ENCODE measurements around the gene KLHL6. TPM values are rescaled to one million over a fixed set of nuclear protein-coding genes. Genes with fewer than 3 reads are reported as not detected.

KLHL6 gene
- total and polyA plus RNA-seq, 2 of the 13 experiments (the other 11 are each of a cell fraction or from before 2014, with no cell fraction given), result not detected

DNA sequence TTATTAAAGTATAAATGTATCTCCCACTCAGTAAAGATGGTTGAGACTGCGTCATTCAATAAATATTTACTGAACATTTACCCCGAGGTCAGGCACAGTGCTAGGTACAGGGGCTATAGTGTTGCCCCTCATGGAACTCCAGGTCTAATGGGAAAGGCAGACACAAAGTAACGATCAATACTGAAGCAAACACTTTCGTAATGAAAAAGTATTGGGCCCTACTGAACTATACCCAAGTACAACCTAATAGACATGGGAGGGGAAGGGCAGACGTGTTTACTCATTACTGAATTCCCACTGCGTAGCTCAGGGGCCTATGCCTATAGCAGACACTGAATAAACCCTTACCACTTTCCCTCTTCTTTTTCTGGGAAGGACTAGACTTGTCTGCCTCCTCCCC, 56.9 kb downstream of the KLHL6 start (continued):
- no peak for TF ChIP-seq KMT2B (CRISPR knock-in tag; IDR thresholded peaks at IDR 0.05)
- TF ChIP-seq, protein P1, sequence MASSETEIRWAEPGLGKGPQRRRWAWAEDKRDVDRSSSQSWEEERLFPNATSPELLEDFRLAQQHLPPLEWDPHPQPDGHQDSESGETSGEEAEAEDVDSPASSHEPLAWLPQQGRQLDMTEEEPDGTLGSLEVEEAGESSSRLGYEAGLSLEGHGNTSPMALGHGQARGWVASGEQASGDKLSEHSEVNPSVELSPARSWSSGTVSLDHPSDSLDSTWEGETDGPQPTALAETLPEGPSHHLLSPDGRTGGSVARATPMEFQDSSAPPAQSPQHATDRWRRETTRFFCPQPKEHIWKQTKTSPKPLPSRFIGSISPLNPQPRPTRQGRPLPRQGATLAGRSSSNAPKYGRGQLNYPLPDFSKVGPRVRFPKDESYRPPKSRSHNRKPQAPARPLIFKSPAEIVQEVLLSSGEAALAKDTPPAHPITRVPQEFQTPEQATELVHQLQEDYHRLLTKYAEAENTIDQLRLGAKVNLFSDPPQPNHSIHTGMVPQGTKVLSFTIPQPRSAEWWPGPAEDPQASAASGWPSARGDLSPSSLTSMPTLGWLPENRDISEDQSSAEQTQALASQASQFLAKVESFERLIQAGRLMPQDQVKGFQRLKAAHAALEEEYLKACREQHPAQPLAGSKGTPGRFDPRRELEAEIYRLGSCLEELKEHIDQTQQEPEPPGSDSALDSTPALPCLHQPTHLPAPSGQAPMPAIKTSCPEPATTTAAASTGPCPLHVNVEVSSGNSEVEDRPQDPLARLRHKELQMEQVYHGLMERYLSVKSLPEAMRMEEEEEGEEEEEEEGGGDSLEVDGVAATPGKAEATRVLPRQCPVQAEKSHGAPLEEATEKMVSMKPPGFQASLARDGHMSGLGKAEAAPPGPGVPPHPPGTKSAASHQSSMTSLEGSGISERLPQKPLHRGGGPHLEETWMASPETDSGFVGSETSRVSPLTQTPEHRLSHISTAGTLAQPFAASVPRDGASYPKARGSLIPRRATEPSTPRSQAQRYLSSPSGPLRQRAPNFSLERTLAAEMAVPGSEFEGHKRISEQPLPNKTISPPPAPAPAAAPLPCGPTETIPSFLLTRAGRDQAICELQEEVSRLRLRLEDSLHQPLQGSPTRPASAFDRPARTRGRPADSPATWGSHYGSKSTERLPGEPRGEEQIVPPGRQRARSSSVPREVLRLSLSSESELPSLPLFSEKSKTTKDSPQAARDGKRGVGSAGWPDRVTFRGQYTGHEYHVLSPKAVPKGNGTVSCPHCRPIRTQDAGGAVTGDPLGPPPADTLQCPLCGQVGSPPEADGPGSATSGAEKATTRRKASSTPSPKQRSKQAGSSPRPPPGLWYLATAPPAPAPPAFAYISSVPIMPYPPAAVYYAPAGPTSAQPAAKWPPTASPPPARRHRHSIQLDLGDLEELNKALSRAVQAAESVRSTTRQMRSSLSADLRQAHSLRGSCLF (CRISPR knock-in tag; IDR thresholded peaks at IDR 0.05; ENCODE audit: borderline replicate concordance), result no peak
- no peak for TF ChIP-seq BCL3 (CRISPR knock-in tag; IDR thresholded peaks at IDR 0.05)
- TF ChIP-seq, protein P2, sequence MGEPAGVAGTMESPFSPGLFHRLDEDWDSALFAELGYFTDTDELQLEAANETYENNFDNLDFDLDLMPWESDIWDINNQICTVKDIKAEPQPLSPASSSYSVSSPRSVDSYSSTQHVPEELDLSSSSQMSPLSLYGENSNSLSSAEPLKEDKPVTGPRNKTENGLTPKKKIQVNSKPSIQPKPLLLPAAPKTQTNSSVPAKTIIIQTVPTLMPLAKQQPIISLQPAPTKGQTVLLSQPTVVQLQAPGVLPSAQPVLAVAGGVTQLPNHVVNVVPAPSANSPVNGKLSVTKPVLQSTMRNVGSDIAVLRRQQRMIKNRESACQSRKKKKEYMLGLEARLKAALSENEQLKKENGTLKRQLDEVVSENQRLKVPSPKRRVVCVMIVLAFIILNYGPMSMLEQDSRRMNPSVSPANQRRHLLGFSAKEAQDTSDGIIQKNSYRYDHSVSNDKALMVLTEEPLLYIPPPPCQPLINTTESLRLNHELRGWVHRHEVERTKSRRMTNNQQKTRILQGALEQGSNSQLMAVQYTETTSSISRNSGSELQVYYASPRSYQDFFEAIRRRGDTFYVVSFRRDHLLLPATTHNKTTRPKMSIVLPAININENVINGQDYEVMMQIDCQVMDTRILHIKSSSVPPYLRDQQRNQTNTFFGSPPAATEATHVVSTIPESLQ (CRISPR knock-in tag; conservative IDR thresholded peaks at IDR 0.05), result no peak
- TF ChIP-seq, protein P3, sequence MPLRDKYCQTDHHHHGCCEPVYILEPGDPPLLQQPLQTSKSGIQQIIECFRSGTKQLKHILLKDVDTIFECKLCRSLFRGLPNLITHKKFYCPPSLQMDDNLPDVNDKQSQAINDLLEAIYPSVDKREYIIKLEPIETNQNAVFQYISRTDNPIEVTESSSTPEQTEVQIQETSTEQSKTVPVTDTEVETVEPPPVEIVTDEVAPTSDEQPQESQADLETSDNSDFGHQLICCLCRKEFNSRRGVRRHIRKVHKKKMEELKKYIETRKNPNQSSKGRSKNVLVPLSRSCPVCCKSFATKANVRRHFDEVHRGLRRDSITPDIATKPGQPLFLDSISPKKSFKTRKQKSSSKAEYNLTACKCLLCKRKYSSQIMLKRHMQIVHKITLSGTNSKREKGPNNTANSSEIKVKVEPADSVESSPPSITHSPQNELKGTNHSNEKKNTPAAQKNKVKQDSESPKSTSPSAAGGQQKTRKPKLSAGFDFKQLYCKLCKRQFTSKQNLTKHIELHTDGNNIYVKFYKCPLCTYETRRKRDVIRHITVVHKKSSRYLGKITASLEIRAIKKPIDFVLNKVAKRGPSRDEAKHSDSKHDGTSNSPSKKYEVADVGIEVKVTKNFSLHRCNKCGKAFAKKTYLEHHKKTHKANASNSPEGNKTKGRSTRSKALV (CRISPR knock-in tag; IDR thresholded peaks at IDR 0.05), result no peak
- no peak for TF ChIP-seq GRHL1 (CRISPR knock-in tag; conservative IDR thresholded peaks at IDR 0.05)
- no peak for TF ChIP-seq CHCHD3 (CRISPR knock-in tag; IDR thresholded peaks at IDR 0.05)
- no peak for TF ChIP-seq HMG20B (CRISPR knock-in tag; conservative IDR thresholded peaks at IDR 0.05)
- TF ChIP-seq GATAD2A (CRISPR knock-in tag; IDR thresholded peaks at IDR 0.05), result peak; percentile 60
- TF ChIP-seq ZNF749 (CRISPR knock-in tag; IDR thresholded peaks at IDR 0.05; ENCODE audit: borderline replicate concordance), result no peak
- no peak for TF ChIP-seq NFIB (CRISPR knock-in tag; IDR thresholded peaks at IDR 0.05; ENCODE audit: borderline replicate concordance)
- TF ChIP-seq ZSCAN21 (CRISPR knock-in tag; IDR thresholded peaks at IDR 0.05; ENCODE audit: borderline replicate concordance), result no peak
- TF ChIP-seq SKIL (CRISPR knock-in tag; IDR thresholded peaks at IDR 0.05; ENCODE audit: borderline replicate concordance), result 0 out of 2 replicates have a peak, but pooled peaks have one; percentile 29
- no peak for TF ChIP-seq ZSCAN12 (CRISPR knock-in tag; IDR thresholded peaks at IDR 0.05)
- TF ChIP-seq FLYWCH1 (CRISPR knock-in tag; IDR thresholded peaks at IDR 0.05), result no peak

Data from HepG2 (cell line).